ENCODE data around the gene MOV10L1.

GRCh38 chr22:50189849-50190181 lies 100.0 kb downstream of the MOV10L1 start:
- TF ChIP-seq TCF12 (IDR thresholded peaks at IDR 0.05; ENCODE audit: low read depth), result no peak
- TF ChIP-seq EP300 (IDR thresholded peaks at IDR 0.05; ENCODE audit: borderline replicate concordance), result no peak
- TF ChIP-seq RAD21 (IDR thresholded peaks at IDR 0.05; ENCODE audit: low read depth), result no peak
- TF ChIP-seq REST (IDR thresholded peaks at IDR 0.05; ENCODE audit: low read depth), result no peak
